Tibial artery (tissue), 4 donors: ENCODE results near the gene LHX3.

Experiments
- DNase-seq, 2 donors: peaks; one replicate each; pipeline ENCODE4 v3.0.0-alpha.2; 2019
- H3K27ac ChIP-seq, 2 donors: fragments of 200-600 bp; sonication (generic) in 1 of 2; 1 replicate in 1 of 2; 2 replicates in 1 of 2; pipeline ENCODE4 v1.5.1; 2018 to 2019; ENCODE audit warnings: mild to moderate bottlenecking in 1 of 2
- H3K27me3 ChIP-seq, 2 donors: fragments of 200-600 bp; sonication (generic) in 1 of 2; one replicate each; pipeline versions ENCODE4 v1.5.1 to v1.6.0; 2016 to 2019
- H3K36me3 ChIP-seq, 3 donors: fragments of 200-600 bp; sonication (generic) in 2 of 3; one replicate each; pipeline ENCODE4 v1.5.1; 2016 to 2019; ENCODE audit warnings: mild to moderate bottlenecking in 2 of 3
- H3K4me1 ChIP-seq, 4 donors: fragments of 200-600 bp; sonication (generic) in 2 of 4; 1 replicate in 3 of 4; 2 replicates in 1 of 4; pipeline ENCODE4 v1.5.1; 2016 to 2019
- H3K4me3 ChIP-seq, 2 donors: fragments of 200-600 bp; sonication (generic) in 1 of 2; 1 replicate in 1 of 2; 2 replicates in 1 of 2; pipeline ENCODE4 v1.5.1; 2018 to 2019; ENCODE audit warnings: mild to moderate bottlenecking in 2 of 2
- H3K9me3 ChIP-seq, 3 donors: fragments of 200-600 bp; sonication (generic) in 1 of 3; one replicate each; pipeline ENCODE4 v1.5.1; 2016 to 2019
- CTCF ChIP-seq, 2 experiments: fragments of 200-600 bp in 1 of 2; fragments of 450-650 bp in 1 of 2; IDR thresholded peaks; one replicate each; pipeline ENCODE4 v1.5.1; 2017 to 2019; ENCODE audit warnings: antibody characterized with exemption in 2 of 2, mild to moderate bottlenecking in 1 of 2, moderate library complexity in 1 of 2
- intact Hi-C: fragments of 100-400 bp; cut with DNase I; formaldehyde crosslinking; loops from one replicate; pipeline ENCODE4 v1.15.0; 2023; ENCODE audit warnings: low total_unique reads

The LHX3 gene

GRCh38 chr9:136211006-136211405 lies 6.1 kb upstream of the LHX3 start:
- no peak for TF ChIP-seq CTCF (IDR thresholded peaks at IDR 0.05)
- intact Hi-C loops, result no loop called here
- no peak for DNase-seq

GRCh38 chr9:136210276-136210675 lies 5.3 kb upstream of the LHX3 start:
- H3K4me3 ChIP-seq, result no peak overlapping the region
- intact Hi-C loops, result no loop called here
- peaks cover under 1 to 7% of the 10 kb centered on the region in 2 donors for H3K27me3 ChIP-seq
- TF ChIP-seq CTCF (IDR thresholded peaks at IDR 0.05), result no peak
- no peaks in the 10 kb centered on the region for H3K9me3 ChIP-seq
- no peak overlapping the region for H3K27ac ChIP-seq
- H3K4me1 ChIP-seq, result peaks cover 0 to 2% (median 0%) of the 10 kb centered on the region in 4 donors
- no peak for DNase-seq
- peaks cover 23 to 68% (median 53%) of the 10 kb centered on the region in 3 donors for H3K36me3 ChIP-seq

More at GRCh38 chr9:136211006-136211405, 6.1 kb upstream of the LHX3 start:
- H3K27me3 ChIP-seq, result no peaks in the 10 kb centered on the region
- no peak overlapping the region for H3K27ac ChIP-seq
- no peaks in the 10 kb centered on the region for H3K9me3 ChIP-seq
- H3K4me3 ChIP-seq, result no peak overlapping the region
- H3K36me3 ChIP-seq, result peaks cover 23 to 76% (median 59%) of the 10 kb centered on the region in 3 donors
- H3K4me1 ChIP-seq, result no peaks in the 10 kb centered on the region

DNA sequence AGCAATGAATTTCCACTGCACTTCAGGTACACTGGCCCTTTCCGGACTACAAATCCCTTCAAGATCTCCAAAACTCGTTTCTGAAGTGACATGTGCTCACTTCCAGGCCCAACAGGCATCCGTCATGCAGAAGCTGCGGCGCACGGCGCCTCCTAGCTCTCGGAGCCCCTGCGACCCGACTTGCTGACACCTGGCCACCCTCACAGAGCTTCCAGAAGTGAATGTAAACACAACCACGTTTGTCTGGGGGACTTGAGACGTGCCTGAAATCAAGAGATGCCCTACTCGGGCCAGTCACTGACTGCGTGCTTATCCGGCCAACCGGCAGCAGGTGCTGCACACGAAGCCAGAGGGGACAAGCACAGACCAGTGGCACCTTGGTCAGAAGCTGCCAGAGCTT lies 4.9 kb upstream of the LHX3 start:
- H3K4me1 ChIP-seq, result peaks cover 0 to 7% (median 0%) of the 10 kb centered on the region in 4 donors
- peaks cover 18 to 63% (median 49%) of the 10 kb centered on the region in 3 donors for H3K36me3 ChIP-seq
- intact Hi-C loops, result no loop called here
- H3K9me3 ChIP-seq, result no peaks in the 10 kb centered on the region
- TF ChIP-seq CTCF (IDR thresholded peaks at IDR 0.05), result no peak
- DNase-seq, result no peak
- peaks cover 4 to 11% of the 10 kb centered on the region in 2 donors for H3K27me3 ChIP-seq
- H3K27ac ChIP-seq, result no peak overlapping the region
- H3K4me3 ChIP-seq, result no peak overlapping the region

- Histone ChIP-seq H3K27ac (no peak overlapping the region), H3K4me1 (peaks cover 0 to 11% (median 0%) of the 10 kb centered on the region in 4 donors), H3K36me3 (peaks cover 13 to 58% (median 44%) of the 10 kb centered on the region in 3 donors), H3K4me3 (no peak overlapping the region), H3K9me3 (no peaks in the 10 kb centered on the region), H3K27me3 (peaks cover 4 to 17% of the 10 kb centered on the region in 2 donors)
- intact Hi-C loops, result no loop called here
- DNase-seq, result no peak
- no peak for TF ChIP-seq CTCF (IDR thresholded peaks at IDR 0.05)
Observed at GRCh38 chr9:136209232-136209631, 4.3 kb upstream of the LHX3 start.

DNA sequence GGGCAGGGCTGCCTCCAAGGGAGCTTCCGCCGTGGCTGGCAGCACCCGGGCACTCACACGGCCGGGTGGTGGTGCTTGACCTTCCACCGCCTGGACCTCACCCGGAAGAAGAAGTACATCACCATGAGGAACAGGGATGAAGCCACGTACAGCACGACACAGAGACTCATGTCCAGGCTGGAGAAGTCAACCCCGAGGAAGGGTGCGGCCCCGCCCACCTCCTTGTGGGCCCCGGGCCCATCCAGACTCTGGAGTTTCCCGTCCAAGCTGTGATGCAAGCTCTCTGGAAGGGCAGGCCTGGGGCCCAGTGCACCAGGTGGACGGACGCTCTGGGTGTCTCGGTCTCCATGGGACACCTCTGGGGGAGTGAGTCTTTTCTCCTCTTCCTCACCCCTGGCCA lies 3.7 kb upstream of the LHX3 start:
- no peaks in the 10 kb centered on the region for H3K9me3 ChIP-seq
- no peak for TF ChIP-seq CTCF (IDR thresholded peaks at IDR 0.05)
- DNase-seq, result no peak
- H3K27me3 ChIP-seq, result peaks cover 4 to 23% of the 10 kb centered on the region in 2 donors
- peaks cover 7 to 52% (median 38%) of the 10 kb centered on the region in 3 donors for H3K36me3 ChIP-seq
- intact Hi-C loops, result no loop called here
- H3K27ac ChIP-seq, result no peak overlapping the region
- H3K4me3 ChIP-seq, result no peak overlapping the region
- H3K4me1 ChIP-seq, result peaks cover 0 to 11% (median 0%) of the 10 kb centered on the region in 4 donors

DNA sequence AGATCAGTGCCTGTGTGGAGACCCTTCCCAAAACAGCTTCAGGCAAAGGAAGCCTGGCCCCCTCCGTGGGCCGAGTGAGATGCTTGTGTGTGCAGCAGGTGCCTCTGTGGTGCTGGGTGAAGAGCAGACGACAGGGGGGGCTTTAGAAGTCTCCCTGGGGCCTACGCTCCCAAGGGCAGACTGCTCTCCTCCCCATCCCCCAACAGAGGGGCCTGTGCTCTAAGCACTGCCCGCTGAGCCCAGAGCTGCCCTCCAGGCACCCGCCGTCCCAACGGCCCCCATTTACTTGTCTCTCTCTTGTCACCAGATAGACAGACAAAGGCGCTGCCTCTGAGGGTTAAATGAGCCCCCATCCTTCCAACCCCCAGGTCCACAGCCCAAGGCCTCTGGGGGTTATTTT lies 2.7 kb upstream of the LHX3 start:
- H3K4me1 ChIP-seq, result peaks cover 0 to 11% (median 0%) of the 10 kb centered on the region in 4 donors
- H3K9me3 ChIP-seq, result no peaks in the 10 kb centered on the region
- intact Hi-C loops, result no loop called here
- H3K27ac ChIP-seq, result no peak overlapping the region
- TF ChIP-seq CTCF (IDR thresholded peaks at IDR 0.05), result no peak
- H3K4me3 ChIP-seq, result no peak overlapping the region
- H3K27me3 ChIP-seq, result peaks cover 4 to 33% of the 10 kb centered on the region in 2 donors
- peaks cover 0 to 47% (median 31%) of the 10 kb centered on the region in 3 donors for H3K36me3 ChIP-seq
- DNase-seq, result no peak
